HEK293 (cell line): ENCODE data around the gene THRAP3.

Source experiments
- GFI1B ChIP-seq: fragments of 450-650 bp; formaldehyde crosslinking; IDR thresholded peaks from 2 replicates; pipeline ENCODE4 v1.5.1; 2016; ENCODE audit warnings: missing biosample characterization, missing genetic modification characterization
- HOXC10 ChIP-seq: sonication (generic); formaldehyde crosslinking; IDR thresholded peaks from 2 replicates; pipeline ENCODE4 v1.8.1; 2023; ENCODE audit warnings: mild to moderate bottlenecking, missing genetic modification reagents
- IKZF3 ChIP-seq: fragments of 450-650 bp; IDR thresholded peaks from 2 replicates; pipeline ENCODE4 v1.5.0; 2018; ENCODE audit warnings: missing biosample characterization, mild to moderate bottlenecking, missing genetic modification characterization, moderate library complexity
- KLF7 ChIP-seq: fragments of 450-650 bp; formaldehyde crosslinking; IDR thresholded peaks from 2 replicates; pipeline ENCODE4 v1.5.1; 2016; ENCODE audit warnings: missing biosample characterization, missing genetic modification characterization, borderline replicate concordance
- SCRT1 ChIP-seq: fragments of 450-650 bp; formaldehyde crosslinking; IDR thresholded peaks from 2 replicates; pipeline ENCODE4 v1.5.1; 2016; ENCODE audit warnings: missing biosample characterization, missing genetic modification characterization, borderline replicate concordance
- SP2 ChIP-seq: fragments of 450-650 bp; formaldehyde crosslinking; IDR thresholded peaks from 2 replicates; pipeline ENCODE4 v1.5.1; 2016; ENCODE audit warnings: missing biosample characterization, missing genetic modification characterization
- SP7 ChIP-seq: fragments of 450-650 bp; formaldehyde crosslinking; IDR thresholded peaks from 2 replicates; pipeline ENCODE4 v1.5.1; 2016; ENCODE audit warnings: missing biosample characterization, missing genetic modification characterization
- TCF7L2 ChIP-seq: IDR thresholded peaks from 2 replicates; pipeline ENCODE4 v1.6.1; 2011; ENCODE audit warnings: low read depth, mild to moderate bottlenecking, inconsistent platforms, low read length, moderate library complexity, borderline replicate concordance
- ZBTB20 ChIP-seq: fragments of 450-650 bp; formaldehyde crosslinking; IDR thresholded peaks from 2 replicates; pipeline ENCODE4 v1.5.1; 2016; ENCODE audit warnings: missing biosample characterization, missing genetic modification characterization
- ZBTB48 ChIP-seq: fragments of 450-650 bp; formaldehyde crosslinking; IDR thresholded peaks from 2 replicates; pipeline ENCODE4 v1.5.1; 2016; ENCODE audit warnings: missing biosample characterization, missing genetic modification characterization
- ZBTB8A ChIP-seq: fragments of 450-650 bp; formaldehyde crosslinking; IDR thresholded peaks from 2 replicates; pipeline ENCODE4 v1.5.1; 2016; ENCODE audit warnings: missing biosample characterization, missing genetic modification characterization
- ZNF10 ChIP-seq: fragments of 450-650 bp; formaldehyde crosslinking; IDR thresholded peaks from 2 replicates; pipeline ENCODE4 v1.5.1; 2017; ENCODE audit warnings: missing biosample characterization, missing genetic modification characterization
- ZNF138 ChIP-seq: fragments of 450-650 bp; formaldehyde crosslinking; IDR thresholded peaks from 2 replicates; pipeline ENCODE4 v1.5.1; 2016; ENCODE audit warnings: missing biosample characterization, missing genetic modification characterization, borderline replicate concordance
- ZNF175 ChIP-seq: fragments of 450-650 bp; formaldehyde crosslinking; IDR thresholded peaks from 2 replicates; pipeline ENCODE4 v1.5.1; 2016; ENCODE audit warnings: missing biosample characterization, missing genetic modification characterization
- ZNF19 ChIP-seq: fragments of 450-650 bp; formaldehyde crosslinking; IDR thresholded peaks from 2 replicates; pipeline ENCODE4; 2016; ENCODE audit warnings: missing biosample characterization, missing genetic modification characterization, low read depth
- ZNF202 ChIP-seq: fragments of 450-650 bp; formaldehyde crosslinking; IDR thresholded peaks from 2 replicates; pipeline ENCODE4 v1.5.1; 2016; ENCODE audit warnings: missing biosample characterization, missing genetic modification characterization, borderline replicate concordance
- ZNF221 ChIP-seq: fragments of 450-650 bp; formaldehyde crosslinking; IDR thresholded peaks from 2 replicates; pipeline ENCODE4 v1.5.1; 2017; ENCODE audit warnings: missing biosample characterization, missing genetic modification characterization, borderline replicate concordance
- ZNF223 ChIP-seq: fragments of 450-650 bp; formaldehyde crosslinking; IDR thresholded peaks from 2 replicates; pipeline ENCODE4 v1.5.1; 2016; ENCODE audit warnings: missing biosample characterization, missing genetic modification characterization
- ZNF274 ChIP-seq, 2 experiments: fragments of 200-500 bp in 1 of 2; fragments of 450-650 bp in 1 of 2; sonication (Bioruptor generic) in 1 of 2; formaldehyde crosslinking in 1 of 2; IDR thresholded peaks; 2 replicates each; pipeline versions ENCODE4 v1.5.1 to v1.6.1; 2014 to 2016; ENCODE audit warnings: borderline replicate concordance in 1 of 2, inconsistent platforms in 1 of 2, low read length in 1 of 2, missing biosample characterization in 1 of 2, missing genetic modification characterization in 1 of 2
- ZNF302 ChIP-seq: fragments of 450-650 bp; formaldehyde crosslinking; IDR thresholded peaks from 2 replicates; pipeline ENCODE4 v1.5.1; 2016; ENCODE audit warnings: missing biosample characterization, missing genetic modification characterization, low read depth
- ZNF324 ChIP-seq: fragments of 450-650 bp; formaldehyde crosslinking; IDR thresholded peaks from 2 replicates; pipeline ENCODE4 v1.5.1; 2016; ENCODE audit warnings: missing biosample characterization, missing genetic modification characterization
- ZNF391 ChIP-seq: fragments of 450-650 bp; formaldehyde crosslinking; IDR thresholded peaks from 2 replicates; pipeline ENCODE4 v1.5.1; 2016; ENCODE audit warnings: low read depth, missing biosample characterization, missing genetic modification characterization, borderline replicate concordance
- ZNF473 ChIP-seq: fragments of 450-650 bp; formaldehyde crosslinking; IDR thresholded peaks from 2 replicates; pipeline ENCODE4 v1.5.1; 2017; ENCODE audit warnings: missing biosample characterization, missing genetic modification characterization
- ZNF530 ChIP-seq: fragments of 450-650 bp; formaldehyde crosslinking; IDR thresholded peaks from 2 replicates; pipeline ENCODE4 v1.5.1; 2016; ENCODE audit warnings: low read depth, missing biosample characterization, missing genetic modification characterization
- ZNF548 ChIP-seq: fragments of 450-650 bp; formaldehyde crosslinking; IDR thresholded peaks from 2 replicates; pipeline ENCODE4 v1.5.1; 2016; ENCODE audit warnings: missing biosample characterization, missing genetic modification characterization
- ZNF549 ChIP-seq: fragments of 450-650 bp; IDR thresholded peaks from 2 replicates; pipeline ENCODE4 v1.5.1; 2018; ENCODE audit warnings: missing biosample characterization, missing genetic modification characterization, mild to moderate bottlenecking, inconsistent platforms, moderate library complexity
- ZNF621 ChIP-seq: fragments of 450-650 bp; formaldehyde crosslinking; IDR thresholded peaks from 2 replicates; pipeline ENCODE4 v1.5.1; 2017; ENCODE audit warnings: missing biosample characterization, missing genetic modification characterization
- ZNF623 ChIP-seq: fragments of 450-650 bp; formaldehyde crosslinking; IDR thresholded peaks from 2 replicates; pipeline ENCODE4 v1.5.1; 2016; ENCODE audit warnings: missing biosample characterization, missing genetic modification characterization
- ZNF654 ChIP-seq: fragments of 450-650 bp; formaldehyde crosslinking; IDR thresholded peaks from 2 replicates; pipeline ENCODE4 v1.5.1; 2016; ENCODE audit warnings: low read depth, missing biosample characterization, missing genetic modification characterization
- ZNF658 ChIP-seq: fragments of 450-650 bp; formaldehyde crosslinking; IDR thresholded peaks from 2 replicates; pipeline ENCODE4; 2016; ENCODE audit warnings: missing biosample characterization, missing genetic modification characterization
- ZNF677 ChIP-seq: fragments of 450-650 bp; IDR thresholded peaks from 2 replicates; pipeline ENCODE4 v1.5.0; 2018; ENCODE audit warnings: missing biosample characterization, mild to moderate bottlenecking, missing genetic modification characterization, moderate library complexity
- TF ChIP-seq, protein P1 (sequence below): fragments of 450-650 bp; IDR thresholded peaks from 2 replicates; pipeline ENCODE4 v1.5.1; 2018; ENCODE audit warnings: missing biosample characterization, missing genetic modification characterization
- TF ChIP-seq, protein P2 (sequence below): fragments of 450-650 bp; formaldehyde crosslinking; IDR thresholded peaks from 2 replicates; pipeline ENCODE4 v1.5.1; 2016; ENCODE audit warnings: missing biosample characterization, missing genetic modification characterization
- TF ChIP-seq, protein P3 (sequence below): fragments of 450-650 bp; formaldehyde crosslinking; IDR thresholded peaks from 2 replicates; pipeline ENCODE4 v1.5.1; 2016; ENCODE audit warnings: missing biosample characterization, missing genetic modification characterization
- TF ChIP-seq, protein P4 (sequence below): fragments of 450-650 bp; formaldehyde crosslinking; optimal IDR thresholded peaks from 2 replicates; pipeline ENCODE3; 2016; ENCODE audit warnings: missing biosample characterization, mild to moderate bottlenecking, missing genetic modification characterization

Gene THRAP3

DNA sequence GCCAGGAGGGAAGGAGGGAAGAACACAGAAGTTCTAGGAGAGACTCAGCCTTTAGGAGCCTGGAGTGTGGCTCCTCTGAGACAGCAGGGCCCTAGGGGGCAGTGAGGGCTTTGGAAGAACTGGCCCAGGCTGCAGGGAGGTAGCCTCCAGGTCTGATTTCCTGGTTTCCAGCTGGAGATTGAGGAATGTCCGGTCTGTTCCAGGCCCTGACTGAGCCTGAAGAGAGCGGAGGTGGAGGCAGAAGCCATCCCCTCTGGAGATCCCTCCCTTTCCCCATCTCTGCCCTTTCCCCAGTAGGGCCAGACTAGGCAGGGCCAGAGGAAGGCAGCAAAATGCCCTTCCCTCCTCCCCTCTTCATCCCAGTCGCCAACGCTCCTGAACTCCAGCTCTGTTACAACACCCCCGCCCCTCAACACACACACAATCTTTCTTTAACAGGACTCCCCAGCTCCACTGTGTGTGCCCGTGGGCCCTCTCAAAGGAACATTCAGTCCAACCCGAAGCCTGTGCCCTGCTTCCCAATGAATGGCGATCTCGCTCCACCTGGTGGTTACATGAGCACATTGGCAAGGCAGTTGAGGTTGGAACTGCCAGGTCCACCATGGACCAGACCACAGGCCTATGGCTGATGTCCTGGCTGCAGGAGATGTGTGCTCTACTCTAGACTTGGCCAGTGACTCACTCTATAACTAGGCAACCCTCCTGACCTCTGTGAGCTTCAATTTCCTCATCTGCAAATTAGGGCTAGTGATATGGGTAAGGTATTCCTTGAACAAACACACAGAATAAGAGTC, 36.2 kb upstream of the THRAP3 start (continued):
- TF ChIP-seq, protein P1, sequence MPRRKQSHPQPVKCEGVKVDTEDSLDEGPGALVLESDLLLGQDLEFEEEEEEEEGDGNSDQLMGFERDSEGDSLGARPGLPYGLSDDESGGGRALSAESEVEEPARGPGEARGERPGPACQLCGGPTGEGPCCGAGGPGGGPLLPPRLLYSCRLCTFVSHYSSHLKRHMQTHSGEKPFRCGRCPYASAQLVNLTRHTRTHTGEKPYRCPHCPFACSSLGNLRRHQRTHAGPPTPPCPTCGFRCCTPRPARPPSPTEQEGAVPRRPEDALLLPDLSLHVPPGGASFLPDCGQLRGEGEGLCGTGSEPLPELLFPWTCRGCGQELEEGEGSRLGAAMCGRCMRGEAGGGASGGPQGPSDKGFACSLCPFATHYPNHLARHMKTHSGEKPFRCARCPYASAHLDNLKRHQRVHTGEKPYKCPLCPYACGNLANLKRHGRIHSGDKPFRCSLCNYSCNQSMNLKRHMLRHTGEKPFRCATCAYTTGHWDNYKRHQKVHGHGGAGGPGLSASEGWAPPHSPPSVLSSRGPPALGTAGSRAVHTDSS (tag by site-specific recombination) = no peak
- TF ChIP-seq ZNF10 (tag by site-specific recombination) = no peak
- TF ChIP-seq, protein P2, sequence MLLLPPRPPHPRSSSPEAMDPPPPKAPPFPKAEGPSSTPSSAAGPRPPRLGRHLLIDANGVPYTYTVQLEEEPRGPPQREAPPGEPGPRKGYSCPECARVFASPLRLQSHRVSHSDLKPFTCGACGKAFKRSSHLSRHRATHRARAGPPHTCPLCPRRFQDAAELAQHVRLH (tag by site-specific recombination) = no peak
- TF ChIP-seq ZNF658 (tag by site-specific recombination) = no peak
- no peak for TF ChIP-seq ZNF324 (tag by site-specific recombination)
- no peak for TF ChIP-seq ZNF302 (tag by site-specific recombination)
- no peak for TF ChIP-seq ZNF549 (tag by site-specific recombination)
- no peak for TF ChIP-seq ZNF138 (tag by site-specific recombination)
- peak; percentile 56 for TF ChIP-seq IKZF3
- no peak for TF ChIP-seq ZBTB48 (tag by site-specific recombination)
- TF ChIP-seq HOXC10 (CRISPR knock-in tag) = no peak
- no peak for TF ChIP-seq ZNF202 (tag by site-specific recombination)
- TF ChIP-seq ZNF274 (IDR thresholded peaks at IDR 0.05; ENCODE audit: low read length) = no peak
- TF ChIP-seq ZNF274 (tag by site-specific recombination; IDR thresholded peaks at IDR 0.05; ENCODE audit: borderline replicate concordance) = no peak
- no peak for TF ChIP-seq ZNF473 (tag by site-specific recombination)
- no peak for TF ChIP-seq ZNF548 (tag by site-specific recombination)
- peak; percentile 92 for TF ChIP-seq ZNF654 (tag by site-specific recombination)
- peak; percentile 30; the same call in 1 of the 2 replicates for TF ChIP-seq ZBTB20 (tag by site-specific recombination)
- peak; percentile 71 for TF ChIP-seq ZBTB8A (tag by site-specific recombination)
- TF ChIP-seq ZNF223 (tag by site-specific recombination) = no peak
- TF ChIP-seq TCF7L2 = no peak
- TF ChIP-seq ZNF391 = no peak
- peak; percentile 46 for TF ChIP-seq SP2 (tag by site-specific recombination)
- TF ChIP-seq SCRT1 (tag by site-specific recombination) = no peak
- TF ChIP-seq ZNF623 (tag by site-specific recombination) = no peak
- no peak for TF ChIP-seq GFI1B
- TF ChIP-seq ZNF677 = no peak
- TF ChIP-seq ZNF175 (tag by site-specific recombination) = no peak
- TF ChIP-seq ZNF621 = no peak
- no peak for TF ChIP-seq ZNF19
- TF ChIP-seq ZNF221 (tag by site-specific recombination) = no peak
- TF ChIP-seq, protein P3, sequence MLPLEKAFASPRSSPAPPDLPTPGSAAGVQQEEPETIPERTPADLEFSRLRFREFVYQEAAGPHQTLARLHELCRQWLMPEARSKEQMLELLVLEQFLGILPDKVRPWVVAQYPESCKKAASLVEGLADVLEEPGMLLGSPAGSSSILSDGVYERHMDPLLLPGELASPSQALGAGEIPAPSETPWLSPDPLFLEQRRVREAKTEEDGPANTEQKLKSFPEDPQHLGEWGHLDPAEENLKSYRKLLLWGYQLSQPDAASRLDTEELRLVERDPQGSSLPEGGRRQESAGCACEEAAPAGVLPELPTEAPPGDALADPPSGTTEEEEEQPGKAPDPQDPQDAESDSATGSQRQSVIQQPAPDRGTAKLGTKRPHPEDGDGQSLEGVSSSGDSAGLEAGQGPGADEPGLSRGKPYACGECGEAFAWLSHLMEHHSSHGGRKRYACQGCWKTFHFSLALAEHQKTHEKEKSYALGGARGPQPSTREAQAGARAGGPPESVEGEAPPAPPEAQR = no peak
- TF ChIP-seq, protein P4, sequence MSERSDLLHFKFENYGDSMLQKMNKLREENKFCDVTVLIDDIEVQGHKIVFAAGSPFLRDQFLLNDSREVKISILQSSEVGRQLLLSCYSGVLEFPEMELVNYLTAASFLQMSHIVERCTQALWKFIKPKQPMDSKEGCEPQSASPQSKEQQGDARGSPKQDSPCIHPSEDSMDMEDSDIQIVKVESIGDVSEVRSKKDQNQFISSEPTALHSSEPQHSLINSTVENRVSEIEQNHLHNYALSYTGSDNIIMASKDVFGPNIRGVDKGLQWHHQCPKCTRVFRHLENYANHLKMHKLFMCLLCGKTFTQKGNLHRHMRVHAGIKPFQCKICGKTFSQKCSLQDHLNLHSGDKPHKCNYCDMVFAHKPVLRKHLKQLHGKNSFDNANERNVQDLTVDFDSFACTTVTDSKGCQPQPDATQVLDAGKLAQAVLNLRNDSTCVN (tag by site-specific recombination) = peak; percentile 22
- no peak for TF ChIP-seq ZNF530 (tag by site-specific recombination)
- no peak for TF ChIP-seq KLF7 (tag by site-specific recombination)
- no peak for TF ChIP-seq SP7 (tag by site-specific recombination)
